AG04450 (cell line): ENCODE data around the gene INPP5A. TPM values are rescaled to one million over a fixed set of nuclear protein-coding genes. Genes with fewer than 3 reads are reported as not detected.
A peak's percentile ranks its signal among the peaks of the same experiment; 100 is the strongest.

Source experiments
- CTCF ChIA-PET: fragments of 300-600, 350-600 bp; formaldehyde crosslinking; extraction: SDS; loops from one replicate; lab custom pipeline; 2022; ENCODE audit warnings: antibody characterized with exemption, inconsistent platforms; lab: Charles Lee
- POLR2A ChIA-PET: fragments of 350-600 bp; formaldehyde crosslinking; extraction: SDS; loops from one replicate; lab custom pipeline; 2021; ENCODE audit warnings: antibody characterized with exemption, inconsistent platforms; lab: Yijun Ruan, JAX
- DNase-seq: peaks from one replicate; pipeline ENCODE4 v3.0.0-alpha.2; 2011; ENCODE audit warnings: low read depth, low spot score
- H3K27ac ChIP-seq: one replicate; pipeline ENCODE4 v1.5.1; 2012; ENCODE audit warnings: low read depth, low read length, control low read depth
- H3K27me3 ChIP-seq: one replicate; pipeline ENCODE4 v1.6.0; 2012; ENCODE audit warnings: low read length; ENCODE audit not compliant: control insufficient read depth, insufficient read depth
- H3K4me3 ChIP-seq: 2 replicates; pipeline ENCODE4 v1.5.1; 2011; ENCODE audit warnings: mild to moderate bottlenecking, low read depth, low read length, control low read depth
- H3K9me3 ChIP-seq: 2 replicates; pipeline ENCODE4 v1.5.1; 2012; ENCODE audit warnings: low read length; ENCODE audit not compliant: control insufficient read depth, insufficient read depth
- polyA plus RNA-seq: library from polyadenylated mRNA; depleted of rRNA; stranded (reverse); fragments of >200 nt; gene quantifications from 2 replicates; pipeline ENCODE4 v1.2.3, GENCODE V29; 2011
- TF ChIP-seq, protein P1 (sequence below): IDR thresholded peaks from 2 replicates; pipeline ENCODE4 v1.5.1; 2011; ENCODE audit warnings: low read depth, low read length, control low read depth, inconsistent platforms

Gene INPP5A
- polyA plus RNA-seq, 1 experiment, result 22.5 TPM

DNA sequence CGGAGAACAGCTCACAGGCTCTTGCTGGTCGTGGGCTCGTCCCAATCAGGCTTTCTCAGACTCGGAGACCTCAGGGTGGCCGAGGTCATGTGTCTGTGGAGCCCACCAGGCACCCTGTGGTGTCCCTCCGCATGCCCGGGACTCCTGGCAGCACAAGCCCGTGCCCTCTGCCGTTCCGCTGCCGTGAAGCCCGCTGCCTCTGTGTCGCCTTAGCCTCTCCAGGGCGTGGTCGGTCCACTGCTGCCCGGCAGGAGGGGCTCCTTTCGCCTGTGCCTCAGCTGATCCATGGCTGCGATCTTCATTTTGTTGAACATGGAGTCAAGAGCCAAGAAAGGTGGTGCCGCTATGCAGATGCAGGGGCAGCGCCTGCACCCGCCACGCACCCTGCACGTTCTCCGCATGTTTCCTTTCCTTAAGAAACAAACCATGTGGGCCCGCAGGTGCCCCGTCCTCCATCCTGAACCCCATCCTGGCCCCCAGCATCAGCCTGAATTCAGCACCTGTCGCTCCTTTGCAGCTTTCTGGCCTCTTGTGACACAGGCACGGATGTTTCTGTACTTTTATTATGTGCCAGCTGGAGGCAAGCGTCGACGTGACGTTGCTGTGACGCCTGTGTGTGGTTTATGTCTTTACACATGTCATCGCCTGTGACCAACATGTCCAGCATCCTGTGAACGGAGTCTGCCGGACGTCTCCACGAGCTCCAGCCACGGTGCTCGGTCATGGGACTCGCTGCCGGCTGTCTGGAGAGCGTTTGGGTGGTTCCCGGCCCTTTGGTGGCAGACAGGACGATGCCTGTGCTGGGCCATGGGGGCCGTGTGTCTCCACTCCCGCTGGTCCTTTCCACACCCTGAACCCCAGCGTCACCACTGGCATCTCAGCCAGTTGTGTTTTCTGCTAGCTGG, 178.4 kb downstream of the INPP5A start:
- Histone ChIP-seq H3K27ac (no peak overlapping the region), H3K4me3 (no peak overlapping the region), H3K9me3 (peaks cover 40% of the 10 kb centered on the region), H3K27me3 (no peaks in the 10 kb centered on the region)
- no peak for DNase-seq
- POLR2A ChIA-PET, result no interaction called here
- CTCF ChIA-PET, result no interaction called here
- TF ChIP-seq, protein P1, sequence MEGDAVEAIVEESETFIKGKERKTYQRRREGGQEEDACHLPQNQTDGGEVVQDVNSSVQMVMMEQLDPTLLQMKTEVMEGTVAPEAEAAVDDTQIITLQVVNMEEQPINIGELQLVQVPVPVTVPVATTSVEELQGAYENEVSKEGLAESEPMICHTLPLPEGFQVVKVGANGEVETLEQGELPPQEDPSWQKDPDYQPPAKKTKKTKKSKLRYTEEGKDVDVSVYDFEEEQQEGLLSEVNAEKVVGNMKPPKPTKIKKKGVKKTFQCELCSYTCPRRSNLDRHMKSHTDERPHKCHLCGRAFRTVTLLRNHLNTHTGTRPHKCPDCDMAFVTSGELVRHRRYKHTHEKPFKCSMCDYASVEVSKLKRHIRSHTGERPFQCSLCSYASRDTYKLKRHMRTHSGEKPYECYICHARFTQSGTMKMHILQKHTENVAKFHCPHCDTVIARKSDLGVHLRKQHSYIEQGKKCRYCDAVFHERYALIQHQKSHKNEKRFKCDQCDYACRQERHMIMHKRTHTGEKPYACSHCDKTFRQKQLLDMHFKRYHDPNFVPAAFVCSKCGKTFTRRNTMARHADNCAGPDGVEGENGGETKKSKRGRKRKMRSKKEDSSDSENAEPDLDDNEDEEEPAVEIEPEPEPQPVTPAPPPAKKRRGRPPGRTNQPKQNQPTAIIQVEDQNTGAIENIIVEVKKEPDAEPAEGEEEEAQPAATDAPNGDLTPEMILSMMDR, result no peak

DNA sequence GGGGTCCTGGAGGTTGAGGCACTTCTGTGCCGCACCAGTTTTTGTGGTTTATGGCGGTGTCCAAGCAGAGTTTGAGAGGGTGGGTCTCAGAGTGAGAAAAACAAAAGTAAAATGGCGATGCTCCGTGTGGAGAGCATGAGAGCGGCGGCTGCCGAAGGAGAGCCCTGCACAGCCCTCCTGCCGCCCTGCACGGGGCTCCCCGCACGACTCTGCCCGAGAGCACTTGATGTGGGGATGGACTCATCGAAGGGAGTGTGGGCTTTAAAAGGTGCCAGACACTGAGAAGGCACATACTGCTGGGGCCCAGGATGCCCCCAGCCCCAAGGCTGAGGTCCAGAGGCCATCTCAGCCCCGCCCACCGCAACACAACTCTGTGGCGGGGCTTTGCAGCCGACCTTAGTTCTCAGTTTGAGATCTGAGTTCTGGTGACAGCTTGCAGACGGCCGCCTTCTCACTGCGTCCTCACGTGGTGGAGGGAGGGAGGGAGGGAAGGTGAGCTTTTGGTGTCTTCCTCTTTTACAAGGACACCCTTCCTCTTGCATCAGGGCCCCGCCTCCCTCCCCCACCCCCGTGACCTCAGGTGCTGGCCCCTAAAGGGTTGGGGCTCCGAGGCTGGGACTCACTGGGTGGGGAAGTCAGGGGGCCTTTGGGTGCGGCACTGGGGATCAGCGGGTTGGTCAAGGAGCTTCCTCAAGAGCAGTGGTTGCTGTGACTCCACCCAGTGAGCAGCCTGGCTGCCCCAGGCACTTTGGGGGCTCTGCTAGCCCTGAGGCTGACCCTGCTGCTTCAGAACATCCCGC, 179.3 kb downstream of the INPP5A start:
- Histone ChIP-seq H3K27ac (no peak overlapping the region), H3K9me3 (peaks cover 37% of the 10 kb centered on the region), H3K4me3 (no peak overlapping the region), H3K27me3 (no peaks in the 10 kb centered on the region)
- CTCF ChIA-PET, result no interaction called here
- TF ChIP-seq, protein P1, result no peak
- POLR2A ChIA-PET, result no interaction called here
- DNase-seq, result no peak

GRCh38 chr10:132721725-132722124, 184.1 kb downstream of the INPP5A start:
- POLR2A ChIA-PET, result no interaction called here
- TF ChIP-seq, protein P1, result no peak
- Histone ChIP-seq H3K9me3 (peaks cover 34% of the 10 kb centered on the region), H3K27me3 (no peaks in the 10 kb centered on the region), H3K4me3 (no peak overlapping the region), H3K27ac (peak overlapping the region; percentile 39)
- no peak for DNase-seq
- CTCF ChIA-PET, result no interaction called here

DNA sequence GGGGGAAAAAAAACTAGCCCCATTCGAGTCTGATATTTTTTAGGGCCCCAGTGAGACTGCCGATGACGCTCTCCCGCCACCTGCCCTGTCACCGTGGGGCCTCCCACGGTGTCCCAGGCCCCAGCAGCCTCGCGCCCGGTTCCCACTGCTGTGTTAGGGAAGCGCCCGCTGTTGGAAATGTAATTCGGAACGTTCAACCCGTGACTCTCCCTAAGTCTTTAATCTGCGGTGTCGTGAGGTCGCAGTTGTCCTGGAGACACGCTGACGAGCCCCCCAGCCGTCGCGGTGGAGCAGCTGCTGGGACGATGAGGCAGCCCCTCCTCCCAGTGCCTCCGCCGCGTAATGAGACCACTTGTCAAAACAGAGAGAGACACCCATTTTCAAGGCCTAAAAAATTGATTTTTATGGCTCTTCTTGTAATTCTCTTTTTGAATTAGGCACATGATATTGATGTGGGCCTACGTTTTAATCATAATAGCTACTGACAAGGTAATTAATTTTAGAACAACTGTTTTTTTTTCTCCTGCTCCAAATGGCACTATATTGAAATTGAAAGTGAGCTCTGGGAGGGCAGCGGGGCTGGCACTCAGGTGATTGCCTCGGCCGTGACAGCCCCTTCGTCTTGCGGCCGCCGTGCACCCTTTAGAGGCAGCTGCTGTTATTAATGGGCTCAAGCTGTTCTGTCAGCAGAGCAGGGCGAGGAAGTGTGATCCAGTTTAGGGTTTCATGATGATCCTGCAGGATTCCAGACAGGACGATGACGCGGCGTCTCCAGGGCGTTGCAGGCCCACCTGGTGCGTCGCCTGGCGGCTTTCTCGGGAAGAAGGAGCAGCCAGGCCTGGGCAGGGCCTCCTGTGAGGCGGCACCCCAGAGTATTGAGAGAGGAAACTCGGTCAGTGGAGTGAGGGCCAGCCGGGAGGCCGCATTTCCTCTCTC, 185.1 kb downstream of the INPP5A start:
- POLR2A ChIA-PET, result no interaction called here
- H3K27ac ChIP-seq, result peak overlapping the region; percentile 21
- TF ChIP-seq, protein P1, result no peak
- DNase-seq, result no peak
- no peaks in the 10 kb centered on the region for H3K27me3 ChIP-seq
- H3K4me3 ChIP-seq, result no peak overlapping the region
- peaks cover 27% of the 10 kb centered on the region for H3K9me3 ChIP-seq
- CTCF ChIA-PET, result no interaction called here
